Neural progenitor cell (in vitro differentiated cells): Measurements from ENCODE around the gene LRRC49. TPM values are rescaled to one million over a fixed set of nuclear protein-coding genes. Genes with fewer than 3 reads are reported as not detected.
"Not testable (repeated sequence)": the region's sequence is repeated elsewhere in the genome, so short reads cannot be mapped to it uniquely, and the experiment has no call there.

ENCODE experiments used
- DNase-seq: peaks from one replicate; pipeline ENCODE4 v3.0.0-alpha.2; 2016; ENCODE audit warnings: low spot score
- H2AFZ ChIP-seq: fragments of 200-600 bp; sonication (generic); replicated peaks from 2 replicates; pipeline ENCODE4 v1.6.1; 2016; ENCODE audit warnings: antibody characterized with exemption
- H3F3A ChIP-seq: fragments of 200-600 bp; sonication (generic); 2 replicates; pipeline ENCODE4 v1.6.1; 2016; ENCODE audit warnings: antibody characterized with exemption, low read depth
- H3K27ac ChIP-seq: fragments of 200-600 bp; sonication (generic); 2 replicates; pipeline ENCODE4 v1.5.1; 2016; ENCODE audit warnings: mild to moderate bottlenecking
- H3K27me3 ChIP-seq: fragments of 200-600 bp; sonication (generic); 2 replicates; pipeline ENCODE4 v1.6.1; 2016; ENCODE audit warnings: mild to moderate bottlenecking, moderate library complexity
- H3K36me3 ChIP-seq: fragments of 200-600 bp; sonication (generic); 2 replicates; pipeline ENCODE4 v1.5.1; 2016
- H3K4me1 ChIP-seq: fragments of 200-600 bp; sonication (generic); 2 replicates; pipeline ENCODE4 v1.6.1; 2016; ENCODE audit warnings: mixed run types
- H3K4me2 ChIP-seq: fragments of 200-600 bp; sonication (generic); 2 replicates; pipeline ENCODE4 v1.6.1; 2016
- H3K4me3 ChIP-seq: fragments of 200-600 bp; sonication (generic); 2 replicates; pipeline ENCODE4 v1.5.1; 2016
- H3K79me2 ChIP-seq: fragments of 200-600 bp; sonication (generic); 2 replicates; pipeline ENCODE4 v1.6.1; 2016; ENCODE audit warnings: low read depth
- H3K9ac ChIP-seq: fragments of 200-600 bp; sonication (generic); 2 replicates; pipeline ENCODE4 v1.6.1; 2016
- H3K9me3 ChIP-seq: fragments of 200-600 bp; sonication (generic); 2 replicates; pipeline ENCODE4 v1.5.1; 2016; ENCODE audit warnings: low read depth
- H4K20me1 ChIP-seq: fragments of 200-600 bp; sonication (generic); 2 replicates; pipeline ENCODE4 v1.6.1; 2016; ENCODE audit warnings: low read depth
- H3K27ac Mint-ChIP-seq: 3 replicates; pipeline ENCODE4 v1.8.0; 2021; ENCODE audit warnings: mixed read lengths
- H3K27me3 Mint-ChIP-seq: 2 replicates; pipeline ENCODE4 v1.8.0; 2022; ENCODE audit warnings: low read depth, mild to moderate bottlenecking, inconsistent platforms, moderate library complexity, mixed read lengths; ENCODE audit not compliant: insufficient read depth
- H3K36me3 Mint-ChIP-seq: 3 replicates; pipeline ENCODE4 v1.8.0; 2021; ENCODE audit warnings: mixed read lengths
- H3K4me1 Mint-ChIP-seq: 3 replicates; pipeline ENCODE4 v1.8.0; 2021; ENCODE audit warnings: mixed read lengths
- H3K4me3 Mint-ChIP-seq: 3 replicates; pipeline ENCODE4 v1.8.0; 2021; ENCODE audit warnings: mild to moderate bottlenecking, moderate library complexity, mixed read lengths
- H3K9me3 Mint-ChIP-seq: 3 replicates; pipeline ENCODE4 v1.8.0; 2020; ENCODE audit warnings: mixed read lengths
- EZH2 ChIP-seq: fragments of 200-600 bp; sonication (generic); IDR thresholded peaks from 2 replicates; pipeline ENCODE4 v1.6.1; 2017; ENCODE audit warnings: antibody characterized with exemption, mild to moderate bottlenecking, moderate library complexity
- EZH2phosphoT487 ChIP-seq: fragments of 200-600 bp; sonication (generic); IDR thresholded peaks from 2 replicates; pipeline ENCODE4 v1.6.1; 2017; ENCODE audit warnings: antibody characterized with exemption
- total RNA-seq: library from RNA; depleted of rRNA; stranded (reverse); fragments of >200 nt; gene quantifications from 2 replicates; pipeline ENCODE4 v1.2.3, GENCODE V29; 2015; ENCODE audit warnings: low replicate concordance
- TF ChIP-seq, protein P1 (sequence below): fragments of 200-600 bp; sonication (generic); IDR thresholded peaks from 2 replicates; pipeline ENCODE4 v1.5.1; 2017; ENCODE audit warnings: antibody characterized with exemption, mild to moderate bottlenecking

Gene LRRC49
- total RNA-seq, 1 donor from 2014 or later, result 62.4 TPM

DNA sequence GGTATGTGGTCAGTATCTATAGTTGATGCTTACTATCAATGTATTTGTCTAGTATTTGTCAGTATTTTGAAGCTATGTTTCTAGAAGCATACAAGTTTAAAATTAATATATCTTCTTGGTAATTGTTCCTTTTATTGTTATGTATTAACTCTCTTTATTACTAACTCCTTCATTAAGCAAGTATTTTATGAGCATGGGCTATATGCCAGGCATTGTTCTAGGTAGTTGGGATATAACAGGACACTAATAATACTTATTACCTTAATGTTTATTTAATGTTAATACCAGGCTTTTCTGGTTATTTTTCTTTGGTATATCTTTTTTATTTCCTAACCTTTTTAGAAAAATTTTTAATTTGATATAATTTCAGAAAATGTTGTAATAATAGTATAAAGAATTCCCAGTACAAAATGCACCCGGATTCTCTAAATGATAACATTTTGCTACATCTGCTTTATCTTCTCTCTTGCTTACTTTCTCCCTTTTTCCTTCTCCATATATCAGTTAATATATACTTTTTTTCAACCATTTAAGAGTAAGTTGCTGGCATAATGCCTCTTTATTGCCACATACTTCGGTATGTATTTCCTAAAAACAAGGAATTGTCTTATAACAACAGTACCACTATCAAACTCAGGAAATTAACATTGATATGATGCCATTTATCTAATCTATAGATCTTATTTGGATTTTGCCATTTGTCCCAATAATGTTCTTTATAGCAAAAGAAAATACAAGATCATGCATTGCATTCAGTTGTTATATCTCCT, 30.9 kb downstream of the LRRC49 start:
- Histone ChIP-seq H3F3A (no peaks in the 10 kb centered on the region), H3K4me3 (no peak overlapping the region), H3K9me3 (no peaks in the 10 kb centered on the region), H3K36me3 (no peaks in the 10 kb centered on the region), H2AFZ (no peak overlapping the region), H4K20me1 (no peaks in the 10 kb centered on the region), H3K27me3 (no peaks in the 10 kb centered on the region), H3K4me1 (no peaks in the 10 kb centered on the region), H3K4me2 (no peak overlapping the region), H3K9ac (no peak overlapping the region), H3K79me2 (no peaks in the 10 kb centered on the region), H3K27ac (no peak overlapping the region)
- Mint-ChIP-seq H3K4me1 (no peaks in the 10 kb centered on the region), H3K27ac (no peak overlapping the region), H3K9me3 (peaks cover 3% of the 10 kb centered on the region), H3K27me3 (no peaks in the 10 kb centered on the region), H3K4me3 (no peak overlapping the region), H3K36me3 (peaks cover 11% of the 10 kb centered on the region)
- TF ChIP-seq EZH2phosphoT487 (no peak), EZH2 (no peak)
- TF ChIP-seq, protein P1, sequence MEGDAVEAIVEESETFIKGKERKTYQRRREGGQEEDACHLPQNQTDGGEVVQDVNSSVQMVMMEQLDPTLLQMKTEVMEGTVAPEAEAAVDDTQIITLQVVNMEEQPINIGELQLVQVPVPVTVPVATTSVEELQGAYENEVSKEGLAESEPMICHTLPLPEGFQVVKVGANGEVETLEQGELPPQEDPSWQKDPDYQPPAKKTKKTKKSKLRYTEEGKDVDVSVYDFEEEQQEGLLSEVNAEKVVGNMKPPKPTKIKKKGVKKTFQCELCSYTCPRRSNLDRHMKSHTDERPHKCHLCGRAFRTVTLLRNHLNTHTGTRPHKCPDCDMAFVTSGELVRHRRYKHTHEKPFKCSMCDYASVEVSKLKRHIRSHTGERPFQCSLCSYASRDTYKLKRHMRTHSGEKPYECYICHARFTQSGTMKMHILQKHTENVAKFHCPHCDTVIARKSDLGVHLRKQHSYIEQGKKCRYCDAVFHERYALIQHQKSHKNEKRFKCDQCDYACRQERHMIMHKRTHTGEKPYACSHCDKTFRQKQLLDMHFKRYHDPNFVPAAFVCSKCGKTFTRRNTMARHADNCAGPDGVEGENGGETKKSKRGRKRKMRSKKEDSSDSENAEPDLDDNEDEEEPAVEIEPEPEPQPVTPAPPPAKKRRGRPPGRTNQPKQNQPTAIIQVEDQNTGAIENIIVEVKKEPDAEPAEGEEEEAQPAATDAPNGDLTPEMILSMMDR, result no peak
- no peak for DNase-seq

DNA sequence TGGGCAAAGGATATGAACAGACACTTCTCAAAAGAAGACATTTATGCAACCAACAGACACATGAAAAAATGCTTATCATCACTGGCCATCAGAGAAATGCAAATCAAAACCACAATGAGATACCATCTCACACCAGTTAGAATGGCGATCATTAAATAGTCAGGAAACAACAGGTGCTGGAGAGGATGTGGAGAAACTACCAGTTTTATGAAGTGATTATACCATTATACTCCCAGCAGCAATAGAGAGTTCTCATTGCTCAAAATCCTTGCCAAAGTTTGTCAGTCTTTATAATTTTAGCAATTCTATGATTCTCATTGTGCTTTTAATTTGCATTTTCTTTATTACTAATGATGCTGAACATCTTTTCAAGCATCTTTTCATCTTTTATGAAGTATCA, 34.3 kb downstream of the LRRC49 start:
- H3K79me2 ChIP-seq, H3F3A ChIP-seq, H4K20me1 ChIP-seq, H3K27me3 ChIP-seq, DNase-seq, H3K9me3 ChIP-seq, H3K36me3 ChIP-seq, H3K27ac ChIP-seq, H3K4me3 ChIP-seq, H3K4me2 ChIP-seq, H3K4me1 ChIP-seq, H3K27ac Mint-ChIP-seq, H3K9ac ChIP-seq, H2AFZ ChIP-seq, H3K9me3 Mint-ChIP-seq, H3K27me3 Mint-ChIP-seq, H3K4me3 Mint-ChIP-seq, H3K4me1 Mint-ChIP-seq: not testable (repeated sequence)
- peaks cover 15% of the 10 kb centered on the region for H3K36me3 Mint-ChIP-seq

DNA sequence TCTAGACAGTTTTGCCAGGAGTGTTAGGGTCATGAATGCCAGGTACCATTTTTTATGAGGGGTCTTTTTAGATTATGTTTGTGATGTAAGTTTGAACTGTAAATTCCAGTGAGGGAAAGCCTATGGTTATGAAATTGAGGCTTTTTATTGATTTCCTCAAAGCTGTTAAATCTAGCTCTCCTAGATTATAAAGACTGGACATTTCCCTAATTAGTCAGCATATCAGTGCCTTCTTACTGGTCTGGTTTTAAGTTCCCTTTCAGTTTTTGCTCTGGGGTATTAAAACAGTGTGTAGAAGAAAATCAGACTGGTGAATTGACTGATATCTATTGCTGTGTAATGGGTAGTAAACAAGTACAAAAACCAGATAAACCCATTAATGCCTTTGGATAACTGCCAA, 39.2 kb downstream of the LRRC49 start:
- H3K27me3 Mint-ChIP-seq, result no peaks in the 10 kb centered on the region
- no peak overlapping the region for H3K27ac ChIP-seq
- H3K9ac ChIP-seq, result no peak overlapping the region
- peaks cover 10% of the 10 kb centered on the region for H3K36me3 Mint-ChIP-seq
- DNase-seq, result no peak
- H3K27me3 ChIP-seq, result no peaks in the 10 kb centered on the region
- H3K79me2 ChIP-seq, result no peaks in the 10 kb centered on the region
- H2AFZ ChIP-seq, result no peak overlapping the region
- no peaks in the 10 kb centered on the region for H3K4me1 ChIP-seq
- no peak overlapping the region for H3K4me3 Mint-ChIP-seq
- no peak overlapping the region for H3K4me2 ChIP-seq
- TF ChIP-seq, protein P1, result no peak
- TF ChIP-seq EZH2 (no peak), EZH2phosphoT487 (no peak)
- H3K9me3 ChIP-seq, result no peaks in the 10 kb centered on the region
- H3K4me1 Mint-ChIP-seq, result no peaks in the 10 kb centered on the region
- peaks cover 3% of the 10 kb centered on the region for H3K9me3 Mint-ChIP-seq
- no peak overlapping the region for H3K4me3 ChIP-seq
- no peaks in the 10 kb centered on the region for H3K36me3 ChIP-seq
- no peaks in the 10 kb centered on the region for H4K20me1 ChIP-seq
- H3K27ac Mint-ChIP-seq, result no peak overlapping the region
- H3F3A ChIP-seq, result no peaks in the 10 kb centered on the region

DNA sequence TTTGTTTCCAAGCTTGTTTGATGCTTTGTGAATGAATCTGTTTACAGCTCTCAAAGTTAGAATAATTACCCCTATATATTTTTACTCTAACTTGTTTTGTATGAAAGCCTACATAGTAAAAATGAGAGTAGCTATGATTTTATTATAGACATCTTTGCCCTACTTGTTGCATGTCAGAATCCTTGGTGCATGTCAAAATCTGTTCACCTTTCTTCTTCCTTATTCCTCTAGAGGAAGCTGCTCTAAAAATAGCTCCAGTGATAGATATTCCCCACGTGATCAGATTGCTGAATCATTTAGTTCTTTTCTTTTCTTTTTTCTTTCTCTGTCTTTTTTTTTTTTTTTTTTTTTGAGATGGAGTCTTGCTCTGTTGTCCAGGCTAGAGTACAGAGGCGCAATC, 39.8 kb downstream of the LRRC49 start:
- Histone ChIP-seq H3K9ac (no peak overlapping the region), H3K27me3 (no peaks in the 10 kb centered on the region), H3K4me2 (no peak overlapping the region), H3K36me3 (no peaks in the 10 kb centered on the region), H2AFZ (no peak overlapping the region), H3K27ac (no peak overlapping the region), H3K9me3 (no peaks in the 10 kb centered on the region), H3K4me1 (no peaks in the 10 kb centered on the region), H3F3A (no peaks in the 10 kb centered on the region), H3K79me2 (no peaks in the 10 kb centered on the region), H4K20me1 (no peaks in the 10 kb centered on the region), H3K4me3 (no peak overlapping the region)
- H3K4me3 Mint-ChIP-seq, result no peak overlapping the region
- H3K36me3 Mint-ChIP-seq, result peaks cover 9% of the 10 kb centered on the region
- TF ChIP-seq EZH2phosphoT487 (no peak), EZH2 (no peak)
- TF ChIP-seq, protein P1, result no peak
- no peak overlapping the region for H3K27ac Mint-ChIP-seq
- DNase-seq, result no peak
- peaks cover 3% of the 10 kb centered on the region for H3K9me3 Mint-ChIP-seq
- no peaks in the 10 kb centered on the region for H3K4me1 Mint-ChIP-seq
- H3K27me3 Mint-ChIP-seq, result no peaks in the 10 kb centered on the region
